Kidney epithelial cell (primary cell): ENCODE data around the gene LCN10. TPM values are rescaled to one million over a fixed set of nuclear protein-coding genes. Genes with fewer than 3 reads are reported as not detected.

Experiments
- DNase-seq: peaks from one replicate; pipeline ENCODE4 v3.0.0-alpha.2; 2010; ENCODE audit warnings: low read depth
- H3K27me3 ChIP-seq: 2 replicates; pipeline ENCODE4 v1.6.0; 2011; ENCODE audit warnings: low read length; ENCODE audit not compliant: control insufficient read depth, insufficient read depth
- H3K36me3 ChIP-seq: 2 replicates; pipeline ENCODE4 v1.5.1; 2011; ENCODE audit warnings: low read length; ENCODE audit not compliant: control insufficient read depth, insufficient read depth
- H3K4me3 ChIP-seq: 2 replicates; pipeline ENCODE4 v1.5.1; 2011; ENCODE audit warnings: low read depth, mild to moderate bottlenecking, control low read depth, low read length
- CTCF ChIP-seq: IDR thresholded peaks from 2 replicates; pipeline ENCODE4 v1.5.1; 2011; ENCODE audit warnings: mild to moderate bottlenecking, moderate library complexity, low read length, control low read depth, inconsistent platforms; ENCODE audit not compliant: insufficient read depth, poor library complexity, severe bottlenecking
- total RNA-seq: library from RNA; depleted of rRNA; stranded (reverse); fragments of >200 nt; gene quantifications from 2 replicates; pipeline ENCODE4 v1.2.3, GENCODE V29; 2015

Gene LCN10
- total RNA-seq, 1 donor from 2014 or later, result not detected

DNA sequence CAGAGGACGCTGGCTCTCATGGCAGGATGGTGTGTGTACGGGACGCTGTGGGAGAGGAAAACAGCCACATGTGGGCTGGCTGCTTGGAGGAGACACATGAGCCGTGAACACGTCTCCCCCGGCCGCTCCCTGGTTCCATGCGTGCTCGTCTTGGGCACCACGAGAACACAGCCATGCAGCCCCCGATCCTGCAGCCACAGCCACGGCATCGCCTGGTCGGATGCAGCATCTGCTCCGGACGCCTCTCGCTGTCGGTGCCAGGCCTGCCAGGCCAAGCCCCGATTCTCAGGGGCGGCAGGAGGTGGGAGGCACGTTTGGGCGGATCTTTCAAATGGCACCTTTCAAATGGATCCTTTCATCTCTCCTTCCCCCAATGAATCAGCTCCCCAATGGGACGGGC, 3.2 kb downstream of the LCN10 start:
- no peak overlapping the region for H3K4me3 ChIP-seq
- H3K36me3 ChIP-seq, result no peaks in the 10 kb centered on the region
- peaks cover 60% of the 10 kb centered on the region for H3K27me3 ChIP-seq
- no peak for TF ChIP-seq CTCF
- no peak for DNase-seq

GRCh38 chr9:136738960-136739359, 3.8 kb downstream of the LCN10 start:
- no peak for DNase-seq
- TF ChIP-seq CTCF, result no peak
- Histone ChIP-seq H3K36me3 (no peaks in the 10 kb centered on the region), H3K4me3 (no peak overlapping the region), H3K27me3 (peaks cover 56% of the 10 kb centered on the region)

GRCh38 chr9:136735812-136736480, 6.8 kb downstream of the LCN10 start:
- TF ChIP-seq CTCF, result no peak
- Histone ChIP-seq H3K4me3 (no peak overlapping the region), H3K27me3 (peaks cover 26% of the 10 kb centered on the region), H3K36me3 (no peaks in the 10 kb centered on the region)
- DNase-seq, result no peak

DNA sequence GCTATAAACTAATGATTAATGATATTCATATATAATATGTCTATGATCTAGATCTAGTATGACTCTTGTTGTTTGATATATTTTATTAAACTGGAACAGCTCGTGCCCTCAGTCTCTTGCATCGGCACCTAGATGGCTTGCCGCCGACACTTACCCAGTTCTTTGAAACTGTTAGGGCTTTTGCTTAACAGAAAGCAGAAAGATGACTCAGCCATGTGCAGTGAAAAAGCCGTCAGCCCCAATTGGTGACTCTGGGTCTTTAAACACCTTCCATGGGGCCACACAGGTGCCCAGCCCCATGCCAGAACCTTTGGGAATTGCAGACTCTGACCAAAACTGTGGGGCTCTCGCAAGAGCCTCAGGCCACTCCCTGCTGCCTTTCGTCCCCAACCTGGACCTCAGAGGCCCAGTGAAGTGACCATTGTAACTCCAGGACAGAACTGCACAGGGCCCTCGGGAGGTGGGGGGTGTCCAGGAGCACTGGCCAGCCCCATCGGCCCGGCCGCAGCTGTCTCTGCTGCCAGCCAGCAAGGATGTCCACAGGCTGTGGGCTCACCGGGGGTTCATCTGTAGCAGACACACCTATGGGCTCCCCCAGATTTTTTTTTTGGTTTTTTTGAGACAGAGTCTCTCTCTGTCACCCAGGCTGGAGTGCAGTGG, 7.8 kb downstream of the LCN10 start:
- TF ChIP-seq CTCF, result no peak
- no peak overlapping the region for H3K4me3 ChIP-seq
- H3K36me3 ChIP-seq, result no peaks in the 10 kb centered on the region
- H3K27me3 ChIP-seq, result peaks cover 16% of the 10 kb centered on the region
- DNase-seq, result no peak

DNA sequence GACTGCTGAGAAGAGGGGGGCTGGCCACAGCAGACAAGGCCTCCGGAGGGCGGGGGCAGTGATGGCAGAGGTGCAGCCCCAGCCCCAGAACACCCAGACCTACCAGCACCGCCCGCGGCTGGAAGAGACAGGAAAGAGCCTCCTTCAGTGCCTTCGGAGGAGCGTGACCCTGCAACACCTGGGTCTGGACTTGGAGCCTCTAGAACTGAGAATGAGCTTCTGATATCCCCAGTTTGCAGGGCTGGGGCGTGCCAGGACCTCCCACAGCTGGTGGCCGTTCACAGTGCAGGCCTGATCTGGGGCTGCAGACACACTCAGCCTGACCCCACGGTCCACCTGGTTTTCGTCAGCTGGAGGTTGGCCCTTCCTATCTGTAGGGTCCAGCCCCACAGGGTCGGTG, 9.1 kb downstream of the LCN10 start:
- Histone ChIP-seq H3K4me3 (no peak overlapping the region), H3K27me3 (peaks cover 4% of the 10 kb centered on the region), H3K36me3 (no peaks in the 10 kb centered on the region)
- TF ChIP-seq CTCF, result no peak
- no peak for DNase-seq
